NCI-H2227 (cell line): Measurements from ENCODE around the gene TCF7L2.

Source experiments
- DNase-seq: peaks from one replicate; lab custom pipeline; 2025; ENCODE audit not compliant: unreplicated experiment; lab: John Stamatoyannopoulos, UW

The TCF7L2 gene

GRCh38 chr10:112991888-112992491, 41.9 kb downstream of the TCF7L2 start:
- DNase-seq, result no peak

DNA sequence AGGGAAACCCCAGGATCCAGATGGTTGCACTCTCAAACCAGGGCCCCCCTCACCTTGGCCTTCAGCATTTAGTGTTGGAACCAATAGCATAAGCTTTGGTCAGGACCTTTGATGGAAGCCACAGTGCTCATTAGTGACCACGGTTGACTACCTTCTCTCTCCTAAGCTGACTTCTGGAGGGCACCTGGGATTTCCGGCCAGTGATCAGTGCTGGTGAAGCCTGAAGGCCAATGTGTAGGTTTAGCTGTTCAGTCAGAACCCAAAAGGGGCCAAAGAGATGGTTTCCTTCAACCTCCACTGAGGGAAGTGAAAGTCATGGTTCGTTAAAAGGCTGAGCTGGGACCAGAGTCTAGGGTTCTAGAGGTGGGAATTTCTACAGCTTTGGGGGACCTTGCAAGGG, 46.4 kb downstream of the TCF7L2 start:
- DNase-seq, result no peak

GRCh38 chr10:112999102-112999501, 49.1 kb downstream of the TCF7L2 start:
- DNase-seq, result no peak

DNA sequence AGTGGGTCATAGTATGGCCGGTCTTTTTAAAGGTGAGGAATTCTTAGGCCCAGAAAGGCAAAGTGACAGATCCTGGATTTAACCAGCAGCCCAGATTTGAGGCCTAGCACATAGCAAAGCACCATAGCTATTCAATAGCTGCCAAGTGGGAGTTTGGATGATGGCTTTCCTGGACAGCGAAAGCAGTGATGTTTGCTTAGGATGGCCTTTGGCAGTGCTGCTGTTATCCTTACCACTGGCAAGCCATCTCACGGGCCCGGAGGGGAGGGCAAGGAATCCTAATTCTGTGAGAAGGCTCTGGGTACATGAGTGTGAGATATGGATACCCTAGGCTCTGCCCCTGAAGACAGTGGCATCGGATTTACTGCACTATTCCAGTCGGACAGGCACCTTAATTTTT, 50.4 kb downstream of the TCF7L2 start:
- DNase-seq, result no peak

GRCh38 chr10:113000876-113001598, 51.0 kb downstream of the TCF7L2 start:
- DNase-seq, result no peak

DNA sequence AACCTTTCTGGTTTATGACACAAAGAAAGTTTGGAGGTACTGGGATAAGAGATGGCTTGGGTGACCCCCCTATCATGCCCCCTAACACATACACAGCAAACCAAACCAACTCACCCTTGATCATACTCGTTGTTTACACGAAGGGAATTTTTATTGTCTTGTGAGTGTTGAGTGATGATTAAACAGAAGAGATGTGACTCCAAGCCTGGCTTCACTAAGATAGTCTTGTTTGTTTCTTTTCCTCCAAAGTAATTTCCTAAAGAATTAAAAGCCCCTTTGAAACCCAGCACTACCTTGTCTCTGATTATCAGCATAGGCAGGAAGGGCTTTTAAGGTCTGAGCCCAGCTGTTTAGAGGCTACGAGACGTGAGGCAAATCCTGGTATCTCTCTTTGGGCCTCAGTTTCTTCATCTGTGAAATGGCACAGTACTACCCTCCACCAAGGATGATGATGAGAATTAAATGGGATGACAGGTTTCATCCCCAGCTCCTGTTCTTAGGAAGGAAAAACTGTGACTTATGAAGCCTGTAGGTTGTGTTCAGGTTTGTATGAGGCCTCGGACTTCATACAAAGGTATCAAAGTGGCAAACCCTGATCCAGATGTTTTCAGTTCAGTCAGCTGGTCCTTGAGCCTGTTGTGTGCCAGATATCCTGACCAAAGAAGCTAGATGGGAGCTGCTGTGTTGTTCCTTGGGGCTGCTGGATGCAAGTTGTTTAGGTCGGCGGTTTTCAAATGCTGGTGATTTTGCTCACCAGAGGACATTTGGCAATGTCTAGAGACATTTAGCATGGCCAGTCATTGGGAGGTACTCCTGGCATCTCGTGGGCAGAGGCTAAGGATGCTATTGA, 51.8 kb downstream of the TCF7L2 start:
- DNase-seq, result no peak

DNA sequence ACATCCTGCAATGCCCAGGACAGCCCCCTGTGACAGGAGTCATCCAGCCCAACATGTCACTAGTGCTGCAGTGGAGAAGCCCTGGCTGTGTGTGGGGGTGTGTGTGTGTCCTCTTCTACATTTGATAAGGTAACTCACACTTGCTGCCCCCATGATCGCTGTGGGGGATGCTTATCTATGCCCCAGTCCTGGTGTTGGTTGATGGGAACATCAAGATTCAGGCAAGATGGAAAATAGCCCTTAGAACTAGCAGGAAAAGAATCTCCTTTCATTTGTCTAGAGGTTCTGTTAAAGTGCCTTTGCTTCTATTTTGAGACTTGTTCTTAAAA, 52.4 kb downstream of the TCF7L2 start:
- no peak for DNase-seq

DNA sequence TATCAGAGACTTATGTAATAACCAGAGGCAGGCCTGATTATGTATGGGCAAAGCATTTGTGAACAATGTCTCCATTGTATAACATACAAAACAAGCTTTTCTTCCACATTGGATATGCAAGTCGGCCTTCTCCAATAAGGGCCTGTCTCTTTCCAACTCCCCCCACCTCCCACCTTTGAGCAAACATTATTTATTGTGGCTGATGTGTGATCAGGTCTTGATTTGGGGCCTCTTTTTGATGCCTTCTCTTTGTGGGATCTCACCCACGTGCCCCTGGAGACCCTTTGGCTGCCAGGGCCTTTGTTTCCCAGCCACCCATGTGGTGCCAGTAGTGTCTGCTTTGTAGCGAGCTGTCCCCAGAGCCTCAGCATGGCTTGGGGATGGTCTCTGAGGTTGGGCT, 53.0 kb downstream of the TCF7L2 start:
- no peak for DNase-seq

DNA sequence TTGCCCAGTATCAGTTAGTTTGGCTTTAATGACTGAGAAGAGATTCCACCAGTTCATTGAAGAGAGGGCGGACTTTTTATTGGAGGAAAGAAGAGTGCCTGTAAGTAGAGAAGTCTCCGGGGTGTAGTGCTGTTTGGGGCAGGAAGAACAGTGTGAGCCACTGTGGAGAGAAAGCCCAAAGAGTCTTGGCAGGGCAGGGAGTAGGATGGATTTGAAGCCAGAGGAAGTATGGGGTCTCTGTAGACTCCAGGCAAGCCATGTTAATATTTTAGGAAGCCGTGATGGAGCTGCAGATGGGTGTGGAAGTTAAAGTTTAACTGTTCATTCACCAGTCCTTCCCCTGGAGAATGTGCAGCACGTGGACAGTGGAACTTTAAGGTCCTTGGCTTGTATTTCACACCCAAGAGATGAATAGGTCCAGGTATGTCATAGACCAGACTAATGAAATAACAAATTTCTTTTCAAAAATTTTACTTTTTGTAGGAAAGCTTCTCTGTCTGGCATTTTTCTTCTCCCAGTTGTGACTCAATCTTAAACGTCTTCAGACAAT, 54.1 kb downstream of the TCF7L2 start:
- no peak for DNase-seq

GRCh38 chr10:113005380-113005779, 55.3 kb downstream of the TCF7L2 start:
- no peak for DNase-seq

GRCh38 chr10:113006656-113007342, 56.8 kb downstream of the TCF7L2 start:
- DNase-seq, result no peak

- DNase-seq, result no peak
Observed at GRCh38 chr10:113007343-113007771, 57.3 kb downstream of the TCF7L2 start.

- DNase-seq, result no peak
Observed at GRCh38 chr10:113007821-113008220, 57.8 kb downstream of the TCF7L2 start.

DNA sequence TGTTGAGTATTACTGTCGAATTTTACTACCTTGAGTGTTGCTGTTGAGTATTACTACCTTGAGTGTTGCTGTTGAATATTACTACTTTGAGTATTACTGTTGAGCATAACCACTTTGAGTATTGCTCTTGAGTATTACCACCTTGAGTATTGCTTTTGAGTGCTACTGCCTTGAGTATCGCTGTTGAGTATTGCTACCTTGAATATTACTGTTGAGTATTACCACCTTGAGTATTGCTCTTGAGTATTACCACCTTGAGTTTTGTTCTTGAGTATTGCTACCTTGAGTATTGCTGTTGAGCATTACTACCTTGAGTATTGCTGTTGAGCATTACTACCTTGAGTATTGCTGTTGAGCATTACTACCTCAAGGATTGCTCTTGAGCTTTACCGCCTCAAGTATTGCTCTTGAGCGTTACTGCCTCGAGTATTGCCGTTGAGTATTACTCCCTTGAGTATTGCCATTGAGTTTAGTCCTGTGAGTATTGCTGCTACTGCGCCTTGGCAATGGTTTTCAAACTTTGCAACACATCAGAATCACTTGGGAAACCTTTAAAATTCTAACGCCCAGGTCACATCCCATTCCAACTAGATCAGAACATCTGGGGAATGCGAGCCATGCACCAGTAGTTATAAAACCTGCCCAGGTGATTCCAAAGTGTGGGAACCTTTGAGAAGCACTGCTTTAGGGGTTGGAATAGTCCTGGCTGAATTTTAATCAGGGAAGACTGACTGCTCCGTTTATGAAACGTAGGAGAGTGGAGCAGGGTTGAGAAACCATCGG, 61.7 kb downstream of the TCF7L2 start:
- DNase-seq, result no peak

GRCh38 chr10:113015201-113015600, 65.2 kb downstream of the TCF7L2 start:
- peak; percentile 31 for DNase-seq

GRCh38 chr10:113017376-113017775, 67.3 kb downstream of the TCF7L2 start:
- DNase-seq, result no peak

- no peak for DNase-seq
Observed at GRCh38 chr10:113018034-113018433, 68.0 kb downstream of the TCF7L2 start.

DNA sequence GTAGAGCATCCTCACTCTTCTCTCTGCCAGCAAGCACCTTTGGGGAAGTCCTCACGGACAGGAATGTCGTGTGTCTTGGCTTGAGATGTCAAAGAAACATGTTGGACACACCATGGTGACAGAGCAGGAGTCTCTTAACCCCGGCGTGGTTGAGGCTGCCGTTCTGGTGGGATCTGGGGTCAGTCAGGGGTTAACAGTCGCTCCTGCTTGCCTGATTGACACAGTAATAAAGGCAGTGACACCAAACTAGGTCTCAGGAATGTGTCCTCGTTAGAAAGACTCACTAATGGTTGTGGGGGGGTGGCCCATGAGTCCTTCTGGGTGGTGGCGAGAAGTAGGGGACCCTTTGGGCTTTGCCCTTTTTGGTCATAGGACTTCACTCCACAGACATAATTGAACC, 69.0 kb downstream of the TCF7L2 start:
- no peak for DNase-seq

GRCh38 chr10:113019692-113020474, 69.8 kb downstream of the TCF7L2 start:
- no peak for DNase-seq

DNA sequence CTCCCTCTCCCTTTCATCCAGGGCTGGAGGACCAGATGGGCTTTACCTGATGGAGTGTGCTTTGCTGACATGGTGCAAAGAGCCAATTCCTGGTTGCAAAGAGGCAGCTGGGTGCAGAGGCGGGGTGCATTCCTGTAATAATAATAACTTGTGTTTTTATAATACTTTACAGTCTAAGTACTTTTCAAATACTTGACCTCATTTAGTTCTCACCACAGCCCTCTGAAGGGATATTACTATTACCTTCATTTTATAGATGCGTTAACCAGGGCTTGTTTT, 70.4 kb downstream of the TCF7L2 start:
- no peak for DNase-seq
